HG03139 (cell line): ENCODE measurements around the gene MTUS2.
"Not testable (repeated sequence)": the region's sequence is repeated elsewhere in the genome, so short reads cannot be mapped to it uniquely, and the experiment has no call there.

Experiments
- ATAC-seq: cut with Tn5 transposase; IDR thresholded peaks from one replicate; pipeline ENCODE4 v1.9.1; 2021; ENCODE audit not compliant: unreplicated experiment

The MTUS2 gene

GRCh38 chr13:29382021-29382420 lies 561.9 kb downstream of the MTUS2 start:
- ATAC-seq = no peak

- ATAC-seq = no peak
Measured at GRCh38 chr13:29383476-29383875, 563.3 kb downstream of the MTUS2 start.

- no peak for ATAC-seq
Measured at GRCh38 chr13:29384466-29384865, 564.3 kb downstream of the MTUS2 start.

- no peak for ATAC-seq
Measured at GRCh38 chr13:29384871-29385270, 564.7 kb downstream of the MTUS2 start.

GRCh38 chr13:29386246-29386645 lies 566.1 kb downstream of the MTUS2 start:
- ATAC-seq = no peak

GRCh38 chr13:29390598-29390997 lies 570.5 kb downstream of the MTUS2 start:
- not testable (repeated sequence) for ATAC-seq

- ATAC-seq = no peak
Measured at GRCh38 chr13:29396446-29396845, 576.3 kb downstream of the MTUS2 start.

GRCh38 chr13:29397265-29397664 lies 577.1 kb downstream of the MTUS2 start:
- no peak for ATAC-seq

- no peak for ATAC-seq
Measured at GRCh38 chr13:29402166-29402636, 582.1 kb downstream of the MTUS2 start.

GRCh38 chr13:29405401-29405800 lies 585.3 kb downstream of the MTUS2 start:
- no peak for ATAC-seq

- ATAC-seq = no peak
Measured at GRCh38 chr13:29411481-29411880, 591.3 kb downstream of the MTUS2 start.

- no peak for ATAC-seq
Measured at GRCh38 chr13:29418026-29418425, 597.9 kb downstream of the MTUS2 start.

GRCh38 chr13:29421118-29421517 lies 601.0 kb downstream of the MTUS2 start:
- ATAC-seq = no peak

- no peak for ATAC-seq
Measured at GRCh38 chr13:29422015-29422414, 601.9 kb downstream of the MTUS2 start.

- ATAC-seq = no peak
Measured at GRCh38 chr13:29423050-29423449, 602.9 kb downstream of the MTUS2 start.

GRCh38 chr13:29427937-29428309 lies 607.8 kb downstream of the MTUS2 start:
- no peak for ATAC-seq

GRCh38 chr13:29428310-29429181 lies 608.4 kb downstream of the MTUS2 start:
- ATAC-seq = no peak

GRCh38 chr13:29429286-29429900 lies 609.3 kb downstream of the MTUS2 start:
- ATAC-seq = no peak

GRCh38 chr13:29434217-29434945 lies 614.2 kb downstream of the MTUS2 start:
- ATAC-seq = no peak

GRCh38 chr13:29435125-29435911 lies 615.2 kb downstream of the MTUS2 start:
- ATAC-seq = no peak

- ATAC-seq = no peak
Measured at GRCh38 chr13:29436291-29436690, 616.2 kb downstream of the MTUS2 start.
